K562 (cell line): ENCODE data around the gene SDR42E2. TPM values are rescaled to one million over a fixed set of nuclear protein-coding genes. Genes with fewer than 3 reads are reported as not detected.

Experiments used
- ATAC-seq: fragments of 200-7000 bp; cut with Tn5 transposase; 3 replicates; pipeline ENCODE4 v1.9.1; 2020; ENCODE audit warnings: moderate library complexity
- BruUV-seq: library from RNA; stranded (reverse); fragments of 400-500 nt; replicated peaks from 2 replicates; lab custom pipeline; 2021; lab: Mats Ljungman, UMichigan
- CTCF ChIA-PET: fragments of 300-600 bp; formaldehyde crosslinking; extraction: SDS; loops from one replicate; lab custom pipeline; 2021; ENCODE audit warnings: low intra/inter-chr PET ratio; lab: Yijun Ruan, JAX
- POLR2A ChIA-PET: fragments of 300-600, 350-650 bp; sonication (Branson Sonifier 250); formaldehyde crosslinking; extraction: SDS; loops from one replicate; lab custom pipeline; 2021; ENCODE audit warnings: antibody characterized with exemption, inconsistent platforms; lab: Yijun Ruan, JAX
- DNase-seq, 4 experiments: peaks; one replicate each; pipeline versions ENCODE4 v3.0.0 to v3.0.0-alpha.2; 2011 to 2018; ENCODE audit warnings: low spot score in 3 of 4, mixed read lengths in 3 of 4; ENCODE audit errors: extremely low read depth in 1 of 4
- FAIRE-seq: peaks from 2 replicates; lab custom pipeline; 2011; peaks lifted over from hg19 to GRCh38; lab: Jason Lieb, UNC
- H2AFZ ChIP-seq: 2 replicates; pipeline ENCODE4 v1.6.0; 2011; ENCODE audit warnings: low read depth, low read length, control low read depth, inconsistent platforms
- H3K27ac ChIP-seq: fragments of 200-600 bp; 3 replicates; pipeline ENCODE4 v1.8.0; 2011; ENCODE audit warnings: low read depth, mild to moderate bottlenecking, control low read depth, inconsistent platforms, low read length, moderate library complexity, mixed read lengths; ENCODE audit errors: extremely low read depth
- H3K27me3 ChIP-seq, 2 experiments: fragments of 300-600 bp in 1 of 2; 2 replicates in 1 of 2; 3 replicates in 1 of 2; pipeline versions ENCODE4 v1.6.0 to v1.8.0; 2011; ENCODE audit warnings: inconsistent platforms in 2 of 2, low read length in 2 of 2, mild to moderate bottlenecking in 1 of 2, mixed read lengths in 1 of 2, moderate library complexity in 1 of 2; ENCODE audit not compliant: control insufficient read depth in 2 of 2, insufficient read depth in 2 of 2
- H3K36me3 ChIP-seq: fragments of 300-600 bp; 3 replicates; pipeline ENCODE4 v1.8.0; 2011; ENCODE audit warnings: mild to moderate bottlenecking, low read length, inconsistent platforms; ENCODE audit not compliant: control insufficient read depth, insufficient read depth
- H3K4me1 ChIP-seq, 2 experiments: fragments of 200-600 bp in 1 of 2; replicated peaks in 1 of 2; 2 replicates in 1 of 2; 3 replicates in 1 of 2; pipeline versions ENCODE4 v1.5.1 to v1.8.0; 2011; ENCODE audit warnings: inconsistent platforms in 2 of 2, low read length in 2 of 2, mild to moderate bottlenecking in 1 of 2, mixed read lengths in 1 of 2, moderate library complexity in 1 of 2; ENCODE audit not compliant: control insufficient read depth in 2 of 2, insufficient read depth in 2 of 2
- H3K4me2 ChIP-seq: 2 replicates; pipeline ENCODE4 v1.6.1; 2011; ENCODE audit warnings: low read length, control low read depth, inconsistent platforms, mixed read lengths; ENCODE audit not compliant: insufficient read depth
- H3K4me3 ChIP-seq: fragments of 200-600 bp; sonication (generic), shearing (Covaris generic); 2 replicates; pipeline ENCODE4 v1.5.1; 2016; ENCODE audit warnings: control low read depth, inconsistent platforms
- H3K79me2 ChIP-seq: fragments of 200-600 bp; 3 replicates; pipeline ENCODE4 v1.8.0; 2011; ENCODE audit warnings: low read length, inconsistent platforms; ENCODE audit not compliant: control insufficient read depth, insufficient read depth
- H3K9ac ChIP-seq, 2 experiments: 2 replicates each; pipeline versions ENCODE4 v1.6.0 to v1.6.1; 2011; ENCODE audit warnings: low read depth in 2 of 2, low read length in 2 of 2, control low read depth in 1 of 2, inconsistent platforms in 1 of 2, mild to moderate bottlenecking in 1 of 2, mixed read lengths in 1 of 2; ENCODE audit not compliant: insufficient read depth in 1 of 2
- H3K9me1 ChIP-seq: one replicate; pipeline ENCODE4 v1.6.0; 2011; ENCODE audit warnings: inconsistent platforms, mild to moderate bottlenecking, low read length, moderate library complexity; ENCODE audit not compliant: control insufficient read depth, insufficient read depth
- H3K9me3 ChIP-seq: replicated peaks from 2 replicates; pipeline ENCODE4 v1.5.1; 2011; ENCODE audit warnings: low read depth, low read length, inconsistent platforms; ENCODE audit not compliant: control insufficient read depth, insufficient read depth
- H4K20me1 ChIP-seq: replicated peaks from 2 replicates; pipeline ENCODE4 v1.6.1; 2011; ENCODE audit warnings: low read length, inconsistent platforms, mixed read lengths; ENCODE audit not compliant: control insufficient read depth, insufficient read depth
- CEBPB ChIP-seq: fragments of 450-650 bp; IDR thresholded peaks from 2 replicates; pipeline ENCODE4 v1.6.1; 2016; ENCODE audit warnings: missing genetic modification characterization, missing compliant biosample characterization
- FOSL1 ChIP-seq: fragments of 200-800 bp; sonication (Bioruptor generic); conservative IDR thresholded peaks from 2 replicates; pipeline ENCODE4 v1.6.1; 2016; ENCODE audit warnings: missing genetic modification characterization, missing compliant biosample characterization
- FOXA3 ChIP-seq, 2 experiments: fragments of 450-650 bp in 1 of 2; sonication (generic) in 1 of 2; formaldehyde crosslinking; IDR thresholded peaks in 1 of 2; conservative IDR thresholded peaks in 1 of 2; 2 replicates each; pipeline versions ENCODE4 v1.4.0 to v1.8.0; 2020 to 2022; ENCODE audit warnings: mild to moderate bottlenecking in 2 of 2, missing genetic modification reagents in 1 of 2
- HDAC6 ChIP-seq: IDR thresholded peaks from 2 replicates; pipeline ENCODE4 v1.6.1; 2012; ENCODE audit warnings: low read depth, mild to moderate bottlenecking, control low read depth, inconsistent platforms, low read length, moderate library complexity
- JUN ChIP-seq, 2 experiments: sonication (generic) in 1 of 2; formaldehyde crosslinking in 1 of 2; IDR thresholded peaks; 2 replicates each; pipeline versions ENCODE4 v1.6.1 to v1.8.0; 2012 to 2022; ENCODE audit warnings: borderline replicate concordance in 2 of 2, mild to moderate bottlenecking in 2 of 2, improper control_type of control experiment in 1 of 2, low read depth in 1 of 2, low read length in 1 of 2, missing genetic modification reagents in 1 of 2
- LCOR ChIP-seq: sonication (generic); formaldehyde crosslinking; IDR thresholded peaks from 2 replicates; pipeline ENCODE4 v1.8.0; 2022; ENCODE audit warnings: mild to moderate bottlenecking, missing genetic modification reagents
- SIRT6 ChIP-seq: IDR thresholded peaks from one replicate; pipeline ENCODE4 v1.6.1; 2012; ENCODE audit warnings: low read depth, mild to moderate bottlenecking, control low read depth, inconsistent platforms, low read length, moderate library complexity
- THRAP3 ChIP-seq: fragments of 450-650 bp; IDR thresholded peaks from 2 replicates; pipeline ENCODE4 v1.6.1; 2016; ENCODE audit warnings: mild to moderate bottlenecking, inconsistent platforms, borderline replicate concordance
- ZEB2 ChIP-seq: fragments of 450-650 bp; IDR thresholded peaks from 2 replicates; pipeline ENCODE4 v1.6.1; 2016
- WGBS: fragments of 100-300 bp; shearing (Covaris generic); methylation state at CpG from one replicate; pipeline ENCODE4 v1.1.6; 2016; ENCODE audit warnings: low coverage, mixed read lengths; ENCODE audit not compliant: insufficient coverage; ENCODE audit errors: missing lambda C conversion rate; 5-methylcytosine and 5-hydroxymethylcytosine counted together
- in situ Hi-C: fragments of 300-500 bp; cut with MboI; formaldehyde crosslinking; loops from 4 replicates; pipeline ENCODE4 v1.15.0; 2018; ENCODE audit warnings: inconsistent platforms, mixed read lengths
- intact Hi-C: fragments of 100-400 bp; cut with micrococcal nuclease; formaldehyde crosslinking; loops from 2 replicates; pipeline ENCODE4 v1.14.2; 2022
- polyA plus RNA-seq, 8 experiments: library from polyadenylated mRNA; depleted of rRNA in 4 of 8; stranded (reverse) in 5 of 8; unstranded in 3 of 8; fragments of >200 nt; fragmentation: Nextera tagmentation in 2 of 8; fragmentation: Illumina TruSeq in 1 of 8; extraction: Ambion mirVana in 2 of 8; extraction: Trizol in 1 of 8; gene quantifications; 2 replicates each; pipeline versions ENCODE4 v1.2.1 to v1.2.3, GENCODE V29; 2011 to 2014; ENCODE audit warnings: inconsistent platforms in 1 of 8, missing spikeins in 1 of 8
- total RNA-seq, 7 experiments: library from RNA; depleted of rRNA in 6 of 7; stranded (reverse); fragments of >200 nt in 6 of 7; fragmentation: Illumina TruSeq in 2 of 7; extraction: Trizol in 2 of 7; gene quantifications; 2 replicates each; pipeline versions ENCODE4 v1.2.1 to v1.2.3, GENCODE V29; 2011 to 2021; ENCODE audit warnings: low replicate concordance in 1 of 7
- TF ChIP-seq, protein P1 (sequence below), 2 experiments: fragments of 450-650 bp; IDR thresholded peaks; 2 replicates each; pipeline ENCODE4 v1.6.1; 2016
- TF ChIP-seq, protein P2 (sequence below), 2 experiments: fragments of 450-650 bp; formaldehyde crosslinking in 1 of 2; IDR thresholded peaks; 2 replicates each; pipeline versions ENCODE4 v1.4.0 to v1.6.1; 2014 to 2020; ENCODE audit warnings: mild to moderate bottlenecking in 2 of 2, borderline replicate concordance in 1 of 2, low read depth in 1 of 2
- TF ChIP-seq, protein P3 (sequence below): sonication (generic); formaldehyde crosslinking; IDR thresholded peaks from 2 replicates; pipeline ENCODE4 v1.5.0; 2020; ENCODE audit warnings: missing genetic modification reagents

SDR42E2 gene
- total and polyA plus RNA-seq, 9 of the 15 experiments (the other 6 are each of a cell fraction or from before 2014, with no cell fraction given): 0.03 to 0.07 (median 0.04) TPM; not detected in 4

DNA sequence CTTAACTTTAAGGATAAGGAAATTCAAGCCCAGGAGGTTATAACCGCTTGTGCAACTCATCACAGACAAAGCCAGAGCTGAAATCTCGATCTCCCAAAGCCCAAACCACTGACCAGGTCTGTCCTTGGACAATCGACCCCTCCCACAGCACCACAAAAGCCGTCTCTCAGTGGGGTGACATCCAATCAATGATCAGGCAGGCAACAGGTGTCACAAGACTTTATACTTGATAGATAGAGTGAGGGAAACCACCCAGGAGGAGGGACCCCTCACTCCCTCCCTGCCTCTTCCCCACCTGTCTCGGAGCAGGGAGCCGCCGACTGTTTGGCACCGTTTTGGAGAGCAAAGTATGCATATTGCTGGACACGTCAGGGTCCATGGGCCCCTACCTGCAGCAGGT, 14.5 kb upstream of the SDR42E2 start:
- BruUV-seq: no TSS peak
- DNase-seq (no peak), FAIRE-seq (no peak), ATAC-seq (no peak)
- Histone ChIP-seq H4K20me1 (no peaks in the 10 kb centered on the region), H3K4me2 (no peak overlapping the region), H3K79me2 (no peaks in the 10 kb centered on the region), H3K4me3 (no peak overlapping the region), H3K9ac (no peak overlapping the region), H2AFZ (no peak overlapping the region), H3K36me3 (no peaks in the 10 kb centered on the region), H3K27ac (no peak overlapping the region), H3K27me3 (peaks cover 21 to 70% of the 10 kb centered on the region in 2 experiments), H3K9me1 (no peaks in the 10 kb centered on the region), H3K4me1 (no peaks in the 10 kb centered on the region), H3K9me3 (no peaks in the 10 kb centered on the region)
- WGBS: 0% methylated on average over 9 of the region's 9 CpGs
- CTCF ChIA-PET: no interaction called here
- intact Hi-C loops (no loop called here), in situ Hi-C loops (no loop called here)
- POLR2A ChIA-PET: interaction anchor here (0.6 kb wide), 1 partner anchor 158 kb away, joined by 4 read pairs; no protein-coding TSS in a partner anchor
- no peak for TF ChIP-seq SIRT6
- no peak for TF ChIP-seq THRAP3
- TF ChIP-seq, protein P1, sequence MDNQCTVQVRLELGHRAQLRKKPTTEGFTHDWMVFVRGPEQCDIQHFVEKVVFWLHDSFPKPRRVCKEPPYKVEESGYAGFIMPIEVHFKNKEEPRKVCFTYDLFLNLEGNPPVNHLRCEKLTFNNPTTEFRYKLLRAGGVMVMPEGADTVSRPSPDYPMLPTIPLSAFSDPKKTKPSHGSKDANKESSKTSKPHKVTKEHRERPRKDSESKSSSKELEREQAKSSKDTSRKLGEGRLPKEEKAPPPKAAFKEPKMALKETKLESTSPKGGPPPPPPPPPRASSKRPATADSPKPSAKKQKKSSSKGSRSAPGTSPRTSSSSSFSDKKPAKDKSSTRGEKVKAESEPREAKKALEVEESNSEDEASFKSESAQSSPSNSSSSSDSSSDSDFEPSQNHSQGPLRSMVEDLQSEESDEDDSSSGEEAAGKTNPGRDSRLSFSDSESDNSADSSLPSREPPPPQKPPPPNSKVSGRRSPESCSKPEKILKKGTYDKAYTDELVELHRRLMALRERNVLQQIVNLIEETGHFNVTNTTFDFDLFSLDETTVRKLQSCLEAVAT (IDR thresholded peaks at IDR 0.05): no peak
- TF ChIP-seq HDAC6: no peak
- no peak for TF ChIP-seq LCOR (CRISPR knock-in tag)
- TF ChIP-seq FOSL1 (tag): no peak
- TF ChIP-seq FOXA3 (CRISPR knock-in tag; conservative IDR thresholded peaks at IDR 0.05 in 1 of 2, IDR thresholded peaks at IDR 0.05 in 1 of 2): no peak
- TF ChIP-seq, protein P2, sequence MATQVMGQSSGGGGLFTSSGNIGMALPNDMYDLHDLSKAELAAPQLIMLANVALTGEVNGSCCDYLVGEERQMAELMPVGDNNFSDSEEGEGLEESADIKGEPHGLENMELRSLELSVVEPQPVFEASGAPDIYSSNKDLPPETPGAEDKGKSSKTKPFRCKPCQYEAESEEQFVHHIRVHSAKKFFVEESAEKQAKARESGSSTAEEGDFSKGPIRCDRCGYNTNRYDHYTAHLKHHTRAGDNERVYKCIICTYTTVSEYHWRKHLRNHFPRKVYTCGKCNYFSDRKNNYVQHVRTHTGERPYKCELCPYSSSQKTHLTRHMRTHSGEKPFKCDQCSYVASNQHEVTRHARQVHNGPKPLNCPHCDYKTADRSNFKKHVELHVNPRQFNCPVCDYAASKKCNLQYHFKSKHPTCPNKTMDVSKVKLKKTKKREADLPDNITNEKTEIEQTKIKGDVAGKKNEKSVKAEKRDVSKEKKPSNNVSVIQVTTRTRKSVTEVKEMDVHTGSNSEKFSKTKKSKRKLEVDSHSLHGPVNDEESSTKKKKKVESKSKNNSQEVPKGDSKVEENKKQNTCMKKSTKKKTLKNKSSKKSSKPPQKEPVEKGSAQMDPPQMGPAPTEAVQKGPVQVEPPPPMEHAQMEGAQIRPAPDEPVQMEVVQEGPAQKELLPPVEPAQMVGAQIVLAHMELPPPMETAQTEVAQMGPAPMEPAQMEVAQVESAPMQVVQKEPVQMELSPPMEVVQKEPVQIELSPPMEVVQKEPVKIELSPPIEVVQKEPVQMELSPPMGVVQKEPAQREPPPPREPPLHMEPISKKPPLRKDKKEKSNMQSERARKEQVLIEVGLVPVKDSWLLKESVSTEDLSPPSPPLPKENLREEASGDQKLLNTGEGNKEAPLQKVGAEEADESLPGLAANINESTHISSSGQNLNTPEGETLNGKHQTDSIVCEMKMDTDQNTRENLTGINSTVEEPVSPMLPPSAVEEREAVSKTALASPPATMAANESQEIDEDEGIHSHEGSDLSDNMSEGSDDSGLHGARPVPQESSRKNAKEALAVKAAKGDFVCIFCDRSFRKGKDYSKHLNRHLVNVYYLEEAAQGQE (IDR thresholded peaks at IDR 0.05; ENCODE audit: borderline replicate concordance): no peak
- TF ChIP-seq, protein P2 (CRISPR knock-in tag; IDR thresholded peaks at IDR 0.05; ENCODE audit: low read depth): no peak
- no peak for TF ChIP-seq JUN (IDR thresholded peaks at IDR 0.05; ENCODE audit: borderline replicate concordance, low read depth, low read length)
- TF ChIP-seq JUN (CRISPR knock-in tag; IDR thresholded peaks at IDR 0.05; ENCODE audit: borderline replicate concordance): no peak
- TF ChIP-seq, protein P3, sequence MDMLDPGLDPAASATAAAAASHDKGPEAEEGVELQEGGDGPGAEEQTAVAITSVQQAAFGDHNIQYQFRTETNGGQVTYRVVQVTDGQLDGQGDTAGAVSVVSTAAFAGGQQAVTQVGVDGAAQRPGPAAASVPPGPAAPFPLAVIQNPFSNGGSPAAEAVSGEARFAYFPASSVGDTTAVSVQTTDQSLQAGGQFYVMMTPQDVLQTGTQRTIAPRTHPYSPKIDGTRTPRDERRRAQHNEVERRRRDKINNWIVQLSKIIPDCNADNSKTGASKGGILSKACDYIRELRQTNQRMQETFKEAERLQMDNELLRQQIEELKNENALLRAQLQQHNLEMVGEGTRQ (CRISPR knock-in tag): no peak
- TF ChIP-seq CEBPB (tag): no peak
- TF ChIP-seq ZEB2: no peak
